HEK293T (cell line): Measurements from ENCODE around the gene FUZ.
A peak's percentile ranks its signal among the peaks of the same experiment; 100 is the strongest.

Source experiments
- CTCF ChIA-PET: fragments of 350-600 bp; formaldehyde crosslinking; extraction: SDS; loops from one replicate; lab custom pipeline; 2021; ENCODE audit warnings: antibody characterized with exemption, inconsistent platforms; lab: Yijun Ruan, JAX
- POLR2A ChIA-PET: fragments of 350-600 bp; formaldehyde crosslinking; extraction: SDS; loops from one replicate; lab custom pipeline; 2020; ENCODE audit warnings: antibody characterized with exemption, inconsistent platforms; lab: Yijun Ruan, JAX
- DNase-seq: peaks from one replicate; pipeline ENCODE4 v3.0.0; 2012; ENCODE audit warnings: mixed read lengths; ENCODE audit errors: extremely low spot score
- ARNT ChIP-seq: fragments of 450-650 bp; IDR thresholded peaks from 2 replicates; pipeline ENCODE4 v1.6.1; 2017; ENCODE audit warnings: mild to moderate bottlenecking
- BHLHE40 ChIP-seq: fragments of 450-650 bp; IDR thresholded peaks from 2 replicates; pipeline ENCODE4 v1.6.1; 2016; ENCODE audit warnings: mild to moderate bottlenecking, moderate library complexity, borderline replicate concordance
- CTBP1 ChIP-seq: fragments of 450-650 bp; IDR thresholded peaks from 2 replicates; pipeline ENCODE4 v1.6.1; 2016; ENCODE audit warnings: borderline replicate concordance
- ELF4 ChIP-seq: fragments of 450-650 bp; IDR thresholded peaks from 2 replicates; pipeline ENCODE4 v1.6.1; 2017; ENCODE audit warnings: antibody characterized with exemption
- FOXA1 ChIP-seq: fragments of 450-650 bp; IDR thresholded peaks from 2 replicates; pipeline ENCODE4 v1.6.1; 2016; ENCODE audit warnings: mild to moderate bottlenecking
- FOXK2 ChIP-seq: fragments of 450-650 bp; IDR thresholded peaks from 2 replicates; pipeline ENCODE4 v1.6.1; 2016; ENCODE audit warnings: mild to moderate bottlenecking
- FOXM1 ChIP-seq: fragments of 450-650 bp; IDR thresholded peaks from 2 replicates; pipeline ENCODE4 v1.6.1; 2017; ENCODE audit warnings: mild to moderate bottlenecking, borderline replicate concordance
- HDGF ChIP-seq: fragments of 450-650 bp; IDR thresholded peaks from 2 replicates; pipeline ENCODE4 v1.6.1; 2017; ENCODE audit warnings: antibody characterized with exemption, borderline replicate concordance
- L3MBTL2 ChIP-seq: fragments of 450-650 bp; conservative IDR thresholded peaks from 2 replicates; pipeline ENCODE4 v1.6.1; 2016; ENCODE audit warnings: mild to moderate bottlenecking
- LEF1 ChIP-seq: fragments of 450-650 bp; IDR thresholded peaks from 2 replicates; pipeline ENCODE4 v1.6.1; 2017; ENCODE audit warnings: mild to moderate bottlenecking, borderline replicate concordance
- NFRKB ChIP-seq: fragments of 450-650 bp; IDR thresholded peaks from 2 replicates; pipeline ENCODE4 v1.6.1; 2016; ENCODE audit warnings: mild to moderate bottlenecking, moderate library complexity
- PKNOX1 ChIP-seq: fragments of 450-650 bp; IDR thresholded peaks from 2 replicates; pipeline ENCODE4 v1.6.1; 2016
- SP1 ChIP-seq: fragments of 450-650 bp; IDR thresholded peaks from 2 replicates; pipeline ENCODE4 v1.6.1; 2017
- SUZ12 ChIP-seq: fragments of 450-650 bp; IDR thresholded peaks from 2 replicates; pipeline ENCODE4 v1.6.1; 2016; ENCODE audit warnings: mild to moderate bottlenecking
- TARDBP ChIP-seq: fragments of 450-650 bp; IDR thresholded peaks from 2 replicates; pipeline ENCODE4 v1.6.1; 2016
- ZNF384 ChIP-seq: fragments of 450-650 bp; IDR thresholded peaks from 2 replicates; pipeline ENCODE4 v1.6.1; 2016

FUZ gene

DNA sequence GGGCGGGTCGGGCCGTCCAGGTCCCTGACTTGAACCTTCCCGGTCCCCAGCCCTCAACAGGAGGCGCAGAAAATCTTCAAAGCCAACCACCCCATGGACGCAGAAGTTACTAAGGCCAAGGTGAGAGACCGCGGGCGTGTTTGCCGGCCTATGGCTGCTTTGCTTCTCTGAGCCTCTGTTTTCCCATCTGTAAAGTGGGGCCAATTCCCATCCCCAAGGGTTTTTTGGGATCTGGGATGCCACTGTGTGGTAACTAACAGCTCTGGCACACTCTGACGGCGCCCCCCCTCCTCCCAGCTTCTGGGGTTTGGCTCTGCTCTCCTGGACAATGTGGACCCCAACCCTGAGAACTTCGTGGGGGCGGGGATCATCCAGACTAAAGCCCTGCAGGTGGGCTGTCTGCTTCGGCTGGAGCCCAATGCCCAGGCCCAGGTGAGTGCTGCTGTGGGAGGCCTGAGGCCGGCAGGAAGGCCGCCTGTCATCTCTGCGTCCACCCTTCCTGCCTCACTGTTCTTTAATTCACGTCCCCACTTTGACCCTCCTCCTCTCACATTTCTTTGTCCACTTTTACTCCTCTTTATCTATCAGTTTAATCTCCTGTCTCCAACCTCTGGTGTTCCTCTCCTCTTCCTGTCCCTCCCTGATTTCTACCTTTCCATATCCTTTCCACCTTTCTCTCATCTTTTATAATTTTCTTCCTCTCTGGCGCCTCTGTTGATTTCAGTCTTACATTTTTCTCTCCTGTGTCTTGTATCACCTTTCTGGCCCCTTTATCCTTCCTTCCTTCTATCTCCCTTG, 7.1 kb downstream of the FUZ start:
- DNase-seq, result no peak
- ChIA-PET CTCF (no interaction called here), POLR2A (interaction anchor here (0.7 to 1.2 kb wide), 3 partner anchors 7 to 59 kb away, joined by 3 to 4 read pairs (median 3); partner anchors contain the start of genes FUZ and PTOV1)
- no peak for TF ChIP-seq FOXA1
- TF ChIP-seq ARNT, result no peak
- no peak for TF ChIP-seq FOXM1
- no peak for TF ChIP-seq ELF4
- TF ChIP-seq FOXK2, result no peak
- TF ChIP-seq PKNOX1, result no peak
- no peak for TF ChIP-seq SP1
- TF ChIP-seq BHLHE40, result no peak
- TF ChIP-seq HDGF, result no peak
- no peak for TF ChIP-seq TARDBP
- TF ChIP-seq CTBP1, result no peak

DNA sequence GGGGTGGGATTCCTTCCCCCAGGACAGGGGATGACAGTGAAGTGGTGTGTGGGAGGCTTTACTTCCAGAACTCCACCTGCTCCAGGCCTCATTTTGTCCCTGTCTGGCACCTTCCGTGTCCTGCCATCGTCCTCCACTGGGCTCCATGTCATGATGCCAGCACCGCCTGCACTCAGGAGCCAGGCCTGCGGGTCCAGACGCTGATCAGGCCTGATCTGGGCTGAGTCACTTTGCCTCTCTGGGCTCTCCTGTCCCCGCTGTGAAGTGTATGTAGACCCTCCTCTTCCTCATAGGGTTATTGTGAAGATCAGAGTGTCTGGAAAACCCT, 9.6 kb downstream of the FUZ start:
- DNase-seq, result no peak
- TF ChIP-seq SUZ12 (no peak), BHLHE40 (no peak), TARDBP (no peak), ARNT (no peak), LEF1 (no peak), SP1 (no peak), ELF4 (no peak), L3MBTL2 (no peak), FOXK2 (no peak), PKNOX1 (no peak), FOXM1 (no peak), HDGF (no peak), CTBP1 (no peak), NFRKB (no peak), ZNF384 (no peak), FOXA1 (no peak)
- CTCF ChIA-PET, result no interaction called here
- POLR2A ChIA-PET, result interaction anchor here (1.3 kb wide), 1 partner anchor 10 kb away, joined by 4 read pairs; the partner anchor contains the start of gene FUZ

GRCh38 chr19:49802836-49803528, 10.1 kb downstream of the FUZ start:
- ChIA-PET POLR2A (interaction anchor here (0.5 kb wide), 1 partner anchor 123 kb away, joined by 3 read pairs; no protein-coding TSS in a partner anchor), CTCF (no interaction called here)
- no peak for TF ChIP-seq FOXK2
- TF ChIP-seq CTBP1, result no peak
- TF ChIP-seq ZNF384, result no peak
- TF ChIP-seq LEF1, result no peak
- no peak for TF ChIP-seq L3MBTL2
- no peak for TF ChIP-seq FOXA1
- no peak for TF ChIP-seq ARNT
- no peak for TF ChIP-seq ELF4
- no peak for TF ChIP-seq FOXM1
- no peak for TF ChIP-seq HDGF
- TF ChIP-seq TARDBP, result no peak
- no peak for TF ChIP-seq PKNOX1
- no peak for TF ChIP-seq NFRKB
- DNase-seq, result no peak

GRCh38 chr19:49801966-49802661, 11.0 kb downstream of the FUZ start:
- CTCF ChIA-PET, result no interaction called here
- DNase-seq, result peak; percentile 63
- POLR2A ChIA-PET, result interaction anchor here (0.5 to 1.5 kb wide), 2 partner anchors 11 to 122 kb away, joined by 3 to 4 read pairs; partner anchors contain the start of gene FUZ
- TF ChIP-seq ZNF384 (no peak), PKNOX1 (peak; percentile 97)

DNA sequence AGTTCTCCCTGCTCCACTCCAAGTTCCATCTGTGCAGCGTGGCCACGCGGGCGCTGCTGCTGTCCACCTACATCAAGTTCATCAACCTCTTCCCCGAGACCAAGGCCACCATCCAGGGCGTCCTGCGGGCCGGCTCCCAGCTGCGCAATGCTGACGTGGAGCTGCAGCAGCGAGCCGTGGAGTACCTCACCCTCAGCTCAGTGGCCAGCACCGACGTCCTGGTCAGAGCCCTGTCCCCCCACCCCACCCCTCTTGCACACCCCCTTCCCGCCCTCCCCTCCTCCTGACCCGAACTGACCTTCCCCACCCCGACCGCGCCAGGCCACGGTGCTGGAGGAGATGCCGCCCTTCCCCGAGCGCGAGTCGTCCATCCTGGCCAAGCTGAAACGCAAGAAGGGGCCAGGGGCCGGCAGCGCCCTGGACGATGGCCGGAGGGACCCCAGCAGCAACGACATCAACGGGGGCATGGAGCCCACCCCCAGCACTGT, 11.6 kb downstream of the FUZ start:
- TF ChIP-seq NFRKB (no peak), FOXA1 (no peak), LEF1 (no peak), FOXM1 (no peak), FOXK2 (no peak), L3MBTL2 (no peak), SUZ12 (no peak), TARDBP (no peak), ELF4 (no peak), BHLHE40 (no peak), ARNT (no peak), HDGF (no peak)
- ChIA-PET CTCF (no interaction called here), POLR2A (interaction anchor here (1.5 kb wide), 1 partner anchor 12 kb away, joined by 4 read pairs; the partner anchor contains the start of gene FUZ)
- DNase-seq, result no peak
